Cardiac muscle cell (in vitro differentiated cells and primary cell): ENCODE results near the gene CLTB. TPM values are rescaled to one million over a fixed set of nuclear protein-coding genes. Genes with fewer than 3 reads are reported as not detected.

Source experiments
- DNase-seq, 2 donors: peaks; one replicate each; pipeline versions ENCODE4 v3.0.0 to v3.0.0-alpha.2; 2010 to 2017; ENCODE audit warnings: low read depth in 1 of 2, low spot score in 1 of 2
- H3K27ac ChIP-seq: fragments of 200-600 bp; sonication (generic); 2 replicates; pipeline ENCODE4 v1.5.1; 2016
- H3K27me3 ChIP-seq: fragments of 200-600 bp; sonication (generic); 2 replicates; pipeline ENCODE4 v1.6.0; 2016; ENCODE audit warnings: control low read depth
- H3K36me3 ChIP-seq: fragments of 200-600 bp; sonication (generic); 2 replicates; pipeline ENCODE4 v1.5.1; 2016; ENCODE audit warnings: control low read depth
- H3K4me1 ChIP-seq: fragments of 200-600 bp; sonication (generic); 2 replicates; pipeline ENCODE4 v1.8.1; 2017; ENCODE audit warnings: low read depth, mild to moderate bottlenecking, mixed run types
- H3K4me3 ChIP-seq: fragments of 200-600 bp; sonication (generic); 2 replicates; pipeline ENCODE4 v1.5.1; 2016; ENCODE audit warnings: mild to moderate bottlenecking
- H3K9me3 ChIP-seq: fragments of 200-600 bp; sonication (generic); 2 replicates; pipeline ENCODE4 v1.5.1; 2017; ENCODE audit warnings: low read depth, mild to moderate bottlenecking, control low read depth
- CTCF ChIP-seq: IDR thresholded peaks from 2 replicates; pipeline ENCODE4 v1.5.1; 2012; ENCODE audit warnings: low read depth, mild to moderate bottlenecking, low read length
- polyA plus RNA-seq: library from polyadenylated mRNA; unstranded; fragments of >200 nt; fragmentation: Nextera tagmentation; extraction: Ambion mirVana; gene quantifications from 2 replicates; pipeline ENCODE4 v1.2.1, GENCODE V29; 2016
- total RNA-seq: library from RNA; depleted of rRNA; stranded (reverse); fragments of >200 nt; gene quantifications from 2 replicates; pipeline ENCODE4 v1.2.3, GENCODE V29; 2016

CLTB gene
- total and polyA plus RNA-seq, 2 experiments from 2014 or later = 187 to 222 TPM

- H3K4me1 ChIP-seq = peaks cover 11% of the 10 kb centered on the region
- H3K27me3 ChIP-seq = no peaks in the 10 kb centered on the region
- H3K36me3 ChIP-seq = no peaks in the 10 kb centered on the region
- no peak for TF ChIP-seq CTCF
- peak in 1 of 2 donors; percentile 78 for DNase-seq
- H3K27ac ChIP-seq = no peak overlapping the region
- no peak overlapping the region for H3K4me3 ChIP-seq
- no peaks in the 10 kb centered on the region for H3K9me3 ChIP-seq
Observed at GRCh38 chr5:176438959-176439757, 22.8 kb upstream of the CLTB start.

GRCh38 chr5:176436656-176437055 lies 20.3 kb upstream of the CLTB start:
- H3K27ac ChIP-seq = no peak overlapping the region
- H3K36me3 ChIP-seq = no peaks in the 10 kb centered on the region
- no peak for TF ChIP-seq CTCF
- peak in 1 of 2 donors; percentile 19 for DNase-seq
- H3K4me3 ChIP-seq = no peak overlapping the region
- no peaks in the 10 kb centered on the region for H3K9me3 ChIP-seq
- H3K27me3 ChIP-seq = no peaks in the 10 kb centered on the region
- H3K4me1 ChIP-seq = peaks cover 6% of the 10 kb centered on the region

- H3K27ac ChIP-seq = no peak overlapping the region
- H3K4me3 ChIP-seq = no peak overlapping the region
- H3K4me1 ChIP-seq = no peaks in the 10 kb centered on the region
- no peak for TF ChIP-seq CTCF
- H3K9me3 ChIP-seq = no peaks in the 10 kb centered on the region
- H3K27me3 ChIP-seq = no peaks in the 10 kb centered on the region
- H3K36me3 ChIP-seq = no peaks in the 10 kb centered on the region
- DNase-seq = no peak
Observed at GRCh38 chr5:176432707-176433106, 16.4 kb upstream of the CLTB start.

GRCh38 chr5:176429972-176430371 lies 13.6 kb upstream of the CLTB start:
- no peak for TF ChIP-seq CTCF
- DNase-seq = no peak

GRCh38 chr5:176427971-176428370 lies 11.6 kb upstream of the CLTB start:
- H3K4me1 ChIP-seq = no peaks in the 10 kb centered on the region
- no peaks in the 10 kb centered on the region for H3K27me3 ChIP-seq
- H3K36me3 ChIP-seq = no peaks in the 10 kb centered on the region
- no peak for DNase-seq
- TF ChIP-seq CTCF = no peak
- no peak overlapping the region for H3K4me3 ChIP-seq
- no peak overlapping the region for H3K27ac ChIP-seq
- no peaks in the 10 kb centered on the region for H3K9me3 ChIP-seq

More at GRCh38 chr5:176429972-176430371, 13.6 kb upstream of the CLTB start:
- Histone ChIP-seq H3K9me3 (no peaks in the 10 kb centered on the region), H3K4me1 (no peaks in the 10 kb centered on the region), H3K27ac (no peak overlapping the region), H3K36me3 (no peaks in the 10 kb centered on the region), H3K4me3 (no peak overlapping the region), H3K27me3 (no peaks in the 10 kb centered on the region)
